Activated T-cell treated with anti-CD3 and anti-CD28 coated beads, Interleukin-2, amount 50 U/mL, for 48 hours (primary cell): ENCODE measurements around the gene CCS.
"Not testable (repeated sequence)": the region's sequence is repeated elsewhere in the genome, so short reads cannot be mapped to it uniquely, and the experiment has no call there.

Experiments
- DNase-seq, 2 experiments: peaks; one replicate each; pipeline ENCODE4 v3.0.0-alpha.2; 2020

Gene CCS

DNA sequence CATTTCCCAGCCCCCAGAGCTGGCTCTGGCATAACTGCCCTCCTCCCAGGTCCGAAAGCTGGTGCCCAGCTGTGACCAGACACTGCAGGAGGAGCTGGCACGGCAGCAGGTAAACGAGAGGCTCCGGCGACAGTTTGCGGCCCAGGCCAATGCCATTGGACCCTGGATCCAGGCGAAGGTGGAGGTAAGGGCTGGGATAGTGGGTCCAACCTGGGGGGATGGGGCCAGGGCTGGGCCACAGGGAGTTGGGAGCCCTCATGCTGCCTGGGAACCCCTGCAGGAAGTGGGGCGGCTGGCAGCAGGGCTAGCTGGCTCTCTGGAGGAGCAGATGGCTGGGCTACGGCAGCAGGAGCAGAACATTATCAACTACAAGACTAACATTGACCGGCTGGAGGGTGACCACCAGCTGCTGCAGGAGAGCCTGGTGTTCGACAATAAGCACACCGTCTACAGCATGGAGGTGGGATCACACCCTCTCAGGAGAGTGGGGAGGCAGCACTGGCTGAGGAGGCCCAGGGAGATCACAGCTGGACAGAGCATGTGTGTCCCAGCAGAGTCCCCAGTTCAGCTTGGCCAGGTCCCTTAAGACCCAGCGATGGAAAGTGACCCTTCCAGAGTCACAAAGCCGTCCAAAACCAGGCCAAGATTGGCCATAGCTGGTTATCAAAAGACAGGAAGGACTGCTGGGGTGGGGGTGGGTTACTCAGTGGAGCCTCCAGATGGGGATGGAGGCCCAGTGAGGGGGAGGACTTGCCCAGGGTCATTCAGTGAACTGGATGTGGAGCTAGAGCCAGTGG lies 31.6 kb upstream of the CCS start:
- DNase-seq = no peak

DNA sequence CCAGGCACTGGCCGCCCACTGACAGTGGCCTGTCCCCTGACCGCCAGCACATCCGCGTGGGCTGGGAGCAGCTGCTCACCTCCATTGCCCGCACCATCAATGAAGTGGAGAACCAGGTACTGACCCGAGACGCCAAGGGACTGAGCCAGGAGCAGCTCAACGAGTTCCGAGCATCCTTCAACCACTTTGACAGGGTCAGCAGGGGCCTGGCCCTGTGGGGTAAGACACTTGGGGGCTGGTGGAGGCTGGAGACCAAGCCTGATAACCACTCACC lies 31.1 kb upstream of the CCS start:
- no peak for DNase-seq

DNA sequence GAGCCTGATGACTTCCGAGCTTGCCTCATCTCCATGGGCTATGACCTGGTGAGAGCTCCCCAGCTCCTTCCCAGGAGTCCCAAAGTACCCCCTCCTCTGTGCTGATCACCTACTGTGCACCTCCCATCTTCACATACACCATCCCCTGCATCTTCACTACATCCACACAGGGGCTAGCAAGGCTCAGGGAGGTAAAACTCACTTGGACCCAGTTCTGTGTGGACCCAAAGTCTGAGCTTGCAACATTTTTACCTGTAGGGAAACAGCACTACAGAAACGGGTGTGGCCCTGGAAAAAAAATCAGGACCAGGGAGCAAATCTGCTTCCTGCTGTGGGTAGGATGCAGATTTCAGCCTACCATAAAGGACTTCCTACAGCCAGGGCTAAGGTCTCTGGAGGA lies 30.7 kb upstream of the CCS start:
- DNase-seq = no peak

DNA sequence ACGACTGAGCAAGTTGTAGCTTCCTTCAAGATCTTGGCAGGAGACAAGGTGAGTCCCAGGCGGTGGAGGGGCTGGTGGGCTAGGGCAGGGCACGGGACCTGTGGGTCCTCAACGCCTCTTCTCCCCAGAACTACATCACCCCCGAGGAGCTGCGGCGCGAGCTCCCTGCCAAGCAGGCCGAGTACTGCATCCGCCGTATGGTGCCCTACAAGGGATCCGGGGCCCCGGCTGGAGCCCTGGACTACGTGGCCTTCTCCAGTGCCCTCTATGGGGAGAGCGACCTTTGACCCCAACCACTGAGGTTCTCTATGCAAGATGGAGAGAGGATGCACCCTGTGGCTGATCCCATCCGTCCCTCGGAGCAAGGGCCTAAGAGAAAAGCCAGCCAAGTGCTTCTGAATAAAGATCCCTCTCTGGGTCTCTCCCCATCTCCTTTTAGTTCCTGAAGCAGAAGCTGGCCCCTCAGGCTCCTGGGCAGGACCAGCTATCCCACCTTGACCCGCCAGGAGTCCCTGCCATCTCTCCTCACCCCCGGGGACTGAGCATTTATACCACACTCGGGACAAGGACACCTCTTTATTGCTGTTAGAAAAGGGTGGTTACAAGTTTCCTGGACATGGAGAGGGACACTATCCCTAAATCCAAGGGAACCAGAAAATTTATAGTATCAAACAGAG lies 29.9 kb upstream of the CCS start:
- no peak for DNase-seq

DNA sequence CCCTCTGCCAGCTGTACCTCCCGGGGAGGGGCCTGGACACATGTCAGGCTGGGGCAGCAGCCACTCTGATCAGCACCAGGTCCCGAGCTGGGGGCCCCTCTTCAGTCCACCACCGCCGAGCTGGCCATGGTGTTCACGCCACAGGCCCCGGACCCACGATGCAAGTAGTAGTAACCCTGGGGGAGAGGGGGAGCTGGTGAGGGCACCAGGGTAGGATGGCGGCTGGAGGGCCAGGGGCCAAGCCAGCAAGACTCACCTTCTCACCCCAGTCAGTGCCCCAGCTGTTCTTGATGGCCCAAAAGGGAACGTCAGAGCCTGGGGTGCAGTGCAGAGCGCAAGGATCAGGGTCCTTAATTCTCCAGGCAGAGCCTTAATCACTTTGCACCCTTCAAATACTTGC lies 29.2 kb upstream of the CCS start:
- no peak for DNase-seq

DNA sequence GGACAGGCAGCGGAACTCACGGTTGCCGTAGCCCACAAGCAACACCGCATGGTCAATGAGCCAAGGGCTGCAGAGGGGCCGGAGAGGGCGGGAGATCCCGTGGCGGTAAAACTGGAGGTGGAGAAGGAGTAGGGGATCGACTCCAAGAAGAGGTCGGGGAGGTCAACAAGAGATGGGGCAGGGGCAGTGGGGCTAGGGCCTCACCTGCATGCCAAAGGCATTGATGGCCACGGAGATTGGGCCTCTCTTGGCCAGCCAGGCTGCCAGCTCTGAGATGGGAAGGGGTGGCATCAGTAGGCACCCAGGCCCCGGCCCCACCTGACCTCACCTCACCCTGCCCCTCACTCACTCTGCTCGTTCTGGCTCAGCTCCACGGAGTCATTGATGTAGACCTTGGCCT lies 28.4 kb upstream of the CCS start:
- no peak for DNase-seq

DNA sequence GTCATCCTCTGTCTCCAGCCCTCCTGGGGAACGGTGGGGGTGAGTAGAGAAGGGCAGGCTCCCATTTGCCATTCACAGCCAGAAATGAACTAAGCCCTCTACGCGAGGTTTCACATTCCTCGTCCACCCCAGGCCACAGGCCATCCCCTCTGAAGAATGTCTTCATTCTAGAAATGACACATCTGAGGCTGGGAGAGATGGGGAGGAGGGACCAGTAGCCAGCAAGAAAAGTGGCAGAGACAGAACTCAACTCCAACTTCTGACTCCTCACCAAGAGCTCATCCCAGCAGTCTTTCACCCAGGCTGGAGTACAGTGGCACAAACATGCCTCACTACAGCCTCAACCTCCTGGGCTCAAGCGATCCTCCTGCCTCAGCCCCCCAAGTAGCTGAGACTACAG lies 28.0 kb upstream of the CCS start:
- DNase-seq = no peak

DNA sequence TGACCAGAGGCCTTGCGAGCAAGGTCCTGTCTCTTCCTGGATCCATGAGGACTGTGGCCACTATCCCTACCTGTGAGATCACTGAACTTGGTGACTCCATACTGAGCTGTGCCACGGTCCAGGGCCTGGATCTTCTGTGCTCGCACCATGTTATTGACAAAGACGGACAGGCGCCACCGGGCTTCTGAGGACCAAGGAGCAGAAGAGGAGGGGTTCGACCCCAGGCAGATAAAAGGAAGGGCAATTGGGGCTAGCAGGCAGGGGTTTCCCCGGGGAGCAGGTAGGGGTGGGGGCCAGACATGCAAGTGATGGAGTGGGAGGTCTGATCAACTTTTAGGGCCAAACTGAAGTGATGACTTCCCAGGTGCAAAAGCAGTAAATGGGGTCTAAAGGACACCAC lies 26.8 kb upstream of the CCS start:
- DNase-seq = no peak

DNA sequence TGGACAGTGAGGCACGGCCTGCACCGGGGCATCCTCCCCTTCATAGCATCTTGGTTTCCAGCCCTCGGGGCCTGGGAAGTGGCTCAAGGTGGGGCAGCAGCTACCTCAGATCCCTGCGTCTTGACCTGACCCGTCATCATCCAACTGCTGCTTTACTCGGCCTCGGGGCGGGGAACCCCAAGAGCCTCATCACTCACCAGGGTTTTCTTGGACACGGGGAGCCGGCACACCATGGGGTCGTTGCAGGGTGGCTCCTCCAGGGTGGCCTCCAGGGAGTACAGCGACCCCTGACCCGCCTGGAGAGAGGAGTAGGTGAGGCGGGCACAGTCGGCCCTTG lies 25.2 kb upstream of the CCS start:
- DNase-seq = no peak

DNA sequence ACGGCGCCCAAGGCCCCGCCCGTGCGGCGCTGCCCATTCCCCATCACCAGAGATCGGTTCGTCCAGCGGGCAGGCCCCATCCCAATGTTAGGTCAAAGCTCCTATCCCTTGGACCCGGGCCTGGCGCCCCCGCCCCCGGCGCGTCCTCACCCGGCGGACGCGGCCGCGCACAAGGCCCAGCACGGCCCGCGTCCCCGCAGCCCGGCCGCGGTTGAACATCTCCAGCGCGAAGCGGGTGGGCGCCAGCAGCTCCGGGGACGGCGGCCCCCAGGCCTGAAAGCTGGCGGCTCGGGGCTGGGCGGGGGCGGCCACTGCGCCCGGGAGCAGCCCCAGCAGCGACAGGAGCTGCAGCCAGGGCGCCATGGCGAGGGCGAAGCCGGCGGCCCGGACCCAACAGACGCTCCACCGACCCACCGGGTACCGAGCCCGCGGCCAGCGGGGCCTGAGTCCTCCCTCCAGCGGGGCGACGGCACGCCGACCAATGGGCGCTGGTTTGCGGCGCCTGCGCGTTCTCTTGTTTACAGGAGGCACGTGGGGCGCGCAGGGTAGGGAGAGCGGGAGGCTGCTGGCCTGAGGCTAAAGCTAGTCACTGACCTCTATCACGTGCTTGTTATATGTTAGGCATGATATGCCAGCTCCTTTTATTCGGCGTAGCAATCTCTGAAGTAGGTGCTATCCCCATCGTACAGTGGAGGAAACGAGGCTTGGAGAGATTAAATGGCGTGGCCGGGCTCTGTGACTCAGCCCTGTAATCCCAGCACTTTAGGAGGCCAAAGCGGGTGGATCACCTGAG lies 24.7 kb upstream of the CCS start, which contains the start of gene CTSF:
TSS of gene CTSF (minus strand) at position 483 of the 793 bp plus-strand sequence. CDS start at position 363, 120 bp downstream.
- DNase-seq = peak; percentile 79 to 84

DNA sequence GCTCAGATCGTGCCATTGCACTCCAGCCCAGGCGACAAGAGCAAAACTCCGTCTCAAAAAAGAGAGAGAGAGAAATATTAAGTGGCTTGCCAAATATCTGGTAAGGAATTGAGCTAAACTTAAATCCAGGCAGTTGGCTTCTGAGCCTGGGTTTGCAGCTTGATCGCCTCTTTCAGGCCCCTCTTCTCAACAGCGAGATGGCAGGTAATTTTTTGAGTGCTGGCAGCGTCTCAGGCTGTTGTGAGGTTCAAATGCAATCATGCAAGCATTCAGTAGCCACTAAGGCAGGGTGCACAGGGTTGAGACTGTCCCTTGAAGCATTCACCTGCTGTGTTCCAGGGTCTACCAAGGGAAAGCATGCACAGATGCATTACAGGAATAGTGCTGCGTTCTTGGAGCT lies 23.9 kb upstream of the CCS start:
- no peak for DNase-seq

DNA sequence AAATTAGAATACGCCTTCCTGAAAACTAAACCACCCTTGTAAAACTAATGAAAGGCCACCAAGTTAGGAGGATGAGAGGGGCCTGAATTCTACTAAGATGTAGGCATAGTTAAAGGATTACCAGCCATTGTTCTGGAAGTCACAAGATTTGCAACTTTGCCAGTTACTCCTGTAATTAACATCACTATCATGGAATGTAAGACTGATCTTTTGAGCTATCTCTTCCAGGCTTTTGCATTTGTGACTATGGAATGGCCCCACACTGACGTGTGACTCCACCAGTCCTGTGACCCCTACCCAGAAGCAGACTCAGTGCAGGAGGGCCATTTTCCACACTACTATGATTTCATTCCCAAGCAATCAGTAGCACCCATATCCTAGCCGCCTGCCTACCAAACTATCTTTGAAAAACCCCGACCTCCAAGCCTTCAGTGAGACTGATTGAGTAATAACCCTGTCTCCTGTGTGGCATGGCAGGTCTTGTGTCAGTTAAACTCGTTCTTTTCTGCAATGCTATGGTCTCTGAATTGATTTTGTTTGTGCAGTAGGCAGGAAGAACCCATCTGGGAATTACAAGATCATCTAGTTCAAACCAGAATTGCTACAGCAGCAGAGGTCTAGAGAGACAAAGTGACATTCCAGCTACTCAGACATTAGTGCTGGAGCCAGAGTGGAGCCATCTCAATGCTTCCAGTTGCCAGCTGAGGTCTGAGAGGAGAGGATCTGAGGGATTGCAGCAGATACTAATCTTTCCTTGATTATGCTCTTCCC lies 22.7 kb upstream of the CCS start:
- DNase-seq = no peak

DNA sequence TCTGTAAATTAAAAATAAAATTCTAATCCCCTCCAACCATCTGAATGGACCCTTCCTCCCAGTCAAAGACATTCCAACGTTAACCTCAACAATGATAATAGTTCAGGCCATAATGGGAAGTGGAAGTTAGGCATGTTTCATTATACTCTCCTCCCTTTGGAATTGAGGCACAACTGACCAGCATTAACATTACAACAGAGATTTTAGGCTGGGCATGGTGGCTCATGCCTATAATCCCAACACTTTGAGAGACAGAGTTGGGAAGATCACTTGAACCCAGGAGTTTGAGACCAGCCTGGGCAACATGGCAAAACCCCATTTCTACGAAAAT lies 22.2 kb upstream of the CCS start:
- no peak for DNase-seq

DNA sequence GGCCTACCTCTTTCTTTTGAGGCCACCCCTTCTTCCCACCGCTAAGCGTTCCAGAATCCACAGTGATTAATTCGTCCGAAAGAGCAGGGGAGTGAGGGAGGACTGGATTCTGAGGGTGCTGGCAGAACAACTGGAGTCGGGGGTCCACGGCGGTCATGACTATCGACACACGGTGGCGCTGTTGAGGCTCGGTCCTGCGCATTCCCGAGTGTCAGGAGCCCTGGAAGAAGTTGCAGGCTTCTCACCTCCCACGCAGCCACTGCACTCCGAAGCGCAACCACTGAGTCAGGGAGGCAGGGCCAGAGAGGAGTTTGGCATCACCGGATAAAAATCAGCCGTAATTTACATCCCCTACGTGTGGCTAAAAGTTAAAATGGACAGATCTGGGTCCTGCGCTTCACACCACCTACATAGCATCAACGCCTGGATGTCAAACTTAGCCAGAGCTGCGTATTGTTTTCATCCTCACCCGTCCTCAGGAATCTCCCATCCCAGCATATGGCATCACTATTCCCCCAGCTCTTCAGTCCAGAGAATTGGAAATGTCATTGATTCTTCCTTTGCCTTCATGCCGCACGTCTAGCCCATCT lies 13.9 kb upstream of the CCS start:
- DNase-seq = peak; percentile 91

DNA sequence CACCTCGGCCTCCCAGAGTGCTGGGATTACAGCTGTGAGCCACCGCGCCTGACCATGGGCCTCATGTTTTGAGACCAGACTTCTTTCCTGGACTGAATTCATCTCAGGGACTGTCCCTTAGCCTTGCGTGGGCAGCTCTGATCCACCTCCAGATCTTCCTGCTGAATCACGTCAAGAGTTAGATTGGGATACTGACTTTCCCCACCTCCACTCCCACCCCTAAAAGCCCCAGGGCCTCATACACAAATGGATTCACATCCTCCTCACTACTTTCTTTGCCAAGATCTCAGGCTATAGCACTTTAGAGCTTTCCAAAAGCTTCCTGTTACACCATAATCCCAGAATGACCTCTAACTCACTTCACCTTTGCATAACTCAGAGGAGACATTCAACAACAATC lies 12.2 kb upstream of the CCS start:
- DNase-seq = peak in 1 of 2 experiments; percentile 30

DNA sequence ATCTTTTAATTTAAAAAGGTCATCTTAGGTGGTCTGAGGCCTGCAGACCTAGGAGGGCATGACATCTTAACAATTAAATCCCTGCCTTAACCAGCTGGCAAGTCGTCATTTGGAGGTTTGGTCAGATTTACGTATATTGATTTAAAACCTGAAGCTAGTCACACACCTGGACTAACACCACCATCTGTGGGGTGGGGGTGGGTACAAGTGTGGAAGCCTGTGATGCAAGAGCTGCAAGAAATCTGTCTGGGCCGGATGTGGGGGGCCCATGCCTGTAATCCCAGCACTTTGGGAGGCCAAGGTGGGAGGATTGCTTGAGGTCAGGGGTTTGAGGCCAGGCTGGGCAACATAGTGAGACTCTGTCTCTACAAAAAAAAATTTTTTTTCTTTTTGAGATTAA lies 11.7 kb upstream of the CCS start:
- no peak for DNase-seq

DNA sequence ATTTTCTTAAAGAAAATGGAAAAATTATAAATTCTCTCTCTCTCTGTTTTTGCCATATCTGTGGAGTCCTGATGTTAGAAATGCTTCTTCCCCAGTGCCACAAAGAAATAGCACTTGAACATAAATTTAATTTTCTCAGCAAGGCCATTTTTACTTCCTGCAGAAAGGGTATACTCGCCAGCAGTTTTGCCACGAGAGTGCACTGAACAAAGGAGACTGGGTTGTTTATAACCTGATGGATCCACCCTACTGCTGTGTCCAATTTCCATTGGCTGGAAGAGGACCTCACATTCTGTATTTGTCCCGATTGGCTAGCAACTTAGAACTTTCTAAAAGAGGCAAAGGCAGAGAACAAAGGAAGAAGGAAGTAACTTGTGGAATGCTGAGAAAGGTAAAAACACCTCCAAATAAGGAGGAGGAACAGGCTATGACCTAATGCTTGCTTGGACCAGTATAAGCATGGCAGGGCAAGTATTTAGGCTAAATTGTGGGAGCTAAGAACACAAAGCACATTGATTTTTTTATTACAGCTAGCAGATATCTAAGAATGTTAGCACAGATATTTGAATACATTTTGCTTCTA lies 10.3 kb upstream of the CCS start:
- not testable (repeated sequence) for DNase-seq

DNA sequence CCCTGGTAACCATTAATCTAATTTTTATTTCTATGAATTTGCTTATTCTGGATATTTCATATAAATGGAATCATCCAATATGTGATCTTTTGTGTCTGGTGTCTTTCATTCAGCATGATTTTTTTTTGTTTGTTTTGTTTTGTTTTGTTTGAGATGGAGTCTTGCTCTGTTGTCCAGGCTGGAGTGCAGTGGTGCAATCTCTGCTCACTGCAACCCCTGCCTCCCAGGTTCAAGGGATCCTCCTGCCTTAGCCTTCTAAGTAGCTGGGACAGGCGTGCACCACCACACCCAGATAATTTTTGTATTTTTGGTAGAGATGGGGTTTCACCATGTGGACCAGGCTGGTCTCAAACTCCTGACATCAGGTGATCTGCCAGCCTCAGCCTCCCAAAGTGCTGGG lies 7.5 kb upstream of the CCS start:
- not testable (repeated sequence) for DNase-seq

DNA sequence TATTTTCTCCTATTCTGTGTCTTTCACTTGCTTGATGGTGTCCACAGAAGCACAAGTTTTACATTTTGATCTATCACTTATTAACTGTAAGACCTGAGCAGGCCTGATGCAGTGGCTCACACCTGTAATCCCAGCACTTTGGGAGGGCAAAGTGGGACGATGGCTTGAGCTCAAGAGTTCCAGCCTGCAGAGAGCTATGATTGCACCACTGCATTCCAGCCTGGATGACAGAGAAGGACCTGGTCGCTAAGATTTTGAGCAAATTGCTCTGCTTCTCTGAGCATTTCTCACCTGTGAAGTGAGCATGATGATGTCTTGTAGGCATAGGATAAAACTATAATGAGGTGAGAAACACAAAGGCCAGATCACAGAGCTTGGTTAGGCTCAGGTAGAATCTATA lies 6.8 kb upstream of the CCS start:
- DNase-seq = no peak

DNA sequence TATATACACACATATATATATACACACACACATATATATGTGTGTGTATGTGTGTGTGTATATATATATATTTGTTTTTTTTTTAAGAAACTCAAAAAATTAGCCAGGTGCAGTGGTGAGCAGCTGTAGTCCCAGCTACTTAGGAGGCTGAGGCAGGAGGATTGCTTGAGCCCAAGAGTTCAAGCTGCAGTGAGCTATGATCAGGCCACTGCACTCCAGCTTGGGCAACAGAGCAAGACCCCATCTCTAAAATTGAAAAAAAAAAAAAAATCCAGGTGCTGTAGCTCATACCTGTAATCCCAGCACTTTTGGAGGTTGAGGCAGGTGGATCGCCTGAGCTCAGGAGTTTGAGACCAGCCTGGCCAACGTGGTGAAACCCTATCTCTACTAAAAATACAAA lies 3.7 kb upstream of the CCS start:
- not testable (repeated sequence) for DNase-seq

DNA sequence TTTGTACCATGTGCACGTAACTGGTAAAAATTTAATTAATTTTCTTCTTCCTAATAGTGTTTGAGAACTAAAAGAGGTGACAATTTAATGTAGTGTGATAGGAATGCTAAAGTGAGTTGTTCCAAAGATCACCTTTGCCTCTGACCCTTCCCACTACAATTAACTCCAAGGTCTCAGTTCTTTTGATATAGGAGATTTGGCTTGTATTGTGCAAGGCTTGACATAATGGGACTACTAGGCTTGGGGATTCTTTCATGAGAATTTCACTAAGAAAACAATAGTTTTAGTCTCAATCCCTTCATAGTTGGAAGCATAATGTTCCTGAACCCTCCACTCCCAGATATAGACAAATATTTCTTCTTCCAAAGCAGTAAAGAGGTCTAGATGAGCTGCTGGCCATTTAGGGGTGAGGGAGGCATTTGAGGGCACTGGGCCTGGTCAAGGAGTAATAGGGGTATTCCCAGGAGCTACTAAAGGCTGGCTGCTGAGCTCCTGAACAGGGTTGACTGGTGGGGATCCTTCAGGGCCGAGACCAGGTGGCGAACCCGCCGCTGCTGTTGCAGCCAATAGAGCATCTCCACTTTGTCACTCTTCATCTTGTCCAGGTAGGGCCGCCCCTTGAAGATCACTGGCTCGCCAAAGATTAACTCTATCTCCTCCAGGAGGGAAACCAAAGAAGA lies 2.8 kb upstream of the CCS start:
- no peak for DNase-seq

DNA sequence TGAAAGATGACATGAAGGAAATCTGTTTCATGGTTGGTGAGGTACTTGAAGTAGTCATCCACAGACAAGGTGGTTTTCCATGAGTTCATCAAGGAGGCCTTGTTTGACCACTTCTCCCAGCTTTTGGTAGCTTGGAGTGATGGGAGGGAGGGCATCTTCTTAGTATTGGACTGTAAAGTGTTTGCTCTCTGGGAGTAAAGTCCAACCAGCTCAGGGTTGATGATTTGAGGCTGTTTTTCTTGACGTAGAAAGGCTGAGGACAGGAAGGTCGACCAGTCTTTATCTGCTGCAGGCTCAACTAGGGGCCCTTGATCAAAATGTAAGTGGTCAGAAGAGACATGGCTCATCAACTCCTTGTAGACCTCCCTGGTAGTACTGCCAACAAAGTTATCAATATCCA lies 1.8 kb upstream of the CCS start:
- no peak for DNase-seq
